ENCODE data around the gene RAC2.

The RAC2 gene

GRCh38 chr22:37275134-37275533 is 31.1 kb upstream of the RAC2 start:
- peak; percentile 11 for DNase-seq (ENCODE audit: low spot score)
- TF ChIP-seq, protein P1, sequence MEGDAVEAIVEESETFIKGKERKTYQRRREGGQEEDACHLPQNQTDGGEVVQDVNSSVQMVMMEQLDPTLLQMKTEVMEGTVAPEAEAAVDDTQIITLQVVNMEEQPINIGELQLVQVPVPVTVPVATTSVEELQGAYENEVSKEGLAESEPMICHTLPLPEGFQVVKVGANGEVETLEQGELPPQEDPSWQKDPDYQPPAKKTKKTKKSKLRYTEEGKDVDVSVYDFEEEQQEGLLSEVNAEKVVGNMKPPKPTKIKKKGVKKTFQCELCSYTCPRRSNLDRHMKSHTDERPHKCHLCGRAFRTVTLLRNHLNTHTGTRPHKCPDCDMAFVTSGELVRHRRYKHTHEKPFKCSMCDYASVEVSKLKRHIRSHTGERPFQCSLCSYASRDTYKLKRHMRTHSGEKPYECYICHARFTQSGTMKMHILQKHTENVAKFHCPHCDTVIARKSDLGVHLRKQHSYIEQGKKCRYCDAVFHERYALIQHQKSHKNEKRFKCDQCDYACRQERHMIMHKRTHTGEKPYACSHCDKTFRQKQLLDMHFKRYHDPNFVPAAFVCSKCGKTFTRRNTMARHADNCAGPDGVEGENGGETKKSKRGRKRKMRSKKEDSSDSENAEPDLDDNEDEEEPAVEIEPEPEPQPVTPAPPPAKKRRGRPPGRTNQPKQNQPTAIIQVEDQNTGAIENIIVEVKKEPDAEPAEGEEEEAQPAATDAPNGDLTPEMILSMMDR (IDR thresholded peaks at IDR 0.05; ENCODE audit: extremely low read depth, missing control alignments): no peak

GRCh38 chr22:37274380-37274862 is 30.4 kb upstream of the RAC2 start:
- DNase-seq (ENCODE audit: low spot score): peak; percentile 63
- TF ChIP-seq, protein P1 (IDR thresholded peaks at IDR 0.05; ENCODE audit: extremely low read depth, missing control alignments): no peak

DNA sequence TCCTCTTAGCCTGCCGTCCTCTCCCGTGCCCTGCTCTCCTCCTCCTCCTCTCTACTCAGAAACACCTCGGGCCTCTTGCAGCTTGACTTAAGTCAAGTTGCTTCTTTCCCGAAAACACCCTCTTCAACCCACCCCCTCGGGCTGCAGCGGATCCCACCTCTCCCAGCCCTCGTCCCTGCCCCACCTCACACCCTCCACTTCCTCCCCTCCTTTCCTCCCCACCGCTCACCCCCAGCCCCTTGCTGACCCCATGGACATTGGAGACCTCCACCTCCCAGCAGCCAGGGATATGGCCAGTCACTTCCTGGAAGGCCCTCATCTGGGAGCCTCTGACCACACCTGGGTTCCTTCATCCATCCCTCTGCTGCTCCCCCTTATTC is 29.8 kb upstream of the RAC2 start:
- DNase-seq (ENCODE audit: low spot score): no peak

GRCh38 chr22:37273126-37273845 is 29.2 kb upstream of the RAC2 start:
- DNase-seq (ENCODE audit: low spot score): peak; percentile 25
- TF ChIP-seq, protein P1 (IDR thresholded peaks at IDR 0.05; ENCODE audit: extremely low read depth, missing control alignments): no peak

More for the DNA sequence above, 29.8 kb upstream of the RAC2 start:
- TF ChIP-seq, protein P1 (IDR thresholded peaks at IDR 0.05; ENCODE audit: extremely low read depth, missing control alignments): no peak

GRCh38 chr22:37270928-37271650 is 27.0 kb upstream of the RAC2 start:
- DNase-seq (ENCODE audit: low spot score): no peak
- TF ChIP-seq, protein P1 (IDR thresholded peaks at IDR 0.05; ENCODE audit: extremely low read depth, missing control alignments): no peak

DNA sequence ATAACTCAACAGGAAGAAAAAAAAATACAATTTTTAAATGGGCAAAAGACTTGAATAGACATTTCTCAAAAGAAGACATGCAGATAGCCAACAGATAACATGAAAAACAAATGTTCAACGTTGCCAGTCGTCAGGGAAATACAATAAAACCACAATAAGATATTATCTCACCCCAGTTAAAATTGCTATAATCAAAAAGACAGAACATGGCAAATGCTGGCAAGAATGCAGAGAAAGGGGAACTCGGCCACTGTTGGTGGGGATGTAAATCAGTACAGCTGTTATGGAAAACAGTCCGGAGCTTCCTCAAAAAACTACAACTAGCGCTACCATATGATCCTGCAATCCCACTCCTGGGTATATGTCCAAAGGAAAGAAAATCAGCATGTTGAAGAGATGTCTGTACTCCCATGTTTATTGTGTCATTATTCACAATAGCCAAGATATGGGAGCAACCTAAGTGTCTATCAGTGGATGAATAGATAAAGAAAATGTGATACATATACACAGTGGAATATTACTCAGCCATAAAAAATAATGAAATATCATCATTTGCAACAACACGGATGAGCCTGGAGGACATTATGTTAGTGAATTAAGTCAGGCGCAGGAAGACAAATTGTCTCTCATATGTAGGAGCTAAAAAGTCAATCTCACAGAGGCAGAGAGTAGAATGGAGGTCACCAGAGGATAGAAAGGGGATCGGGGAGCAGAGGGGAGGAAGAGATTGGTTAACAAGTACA is 26.0 kb upstream of the RAC2 start:
- TF ChIP-seq, protein P1 (IDR thresholded peaks at IDR 0.05; ENCODE audit: extremely low read depth, missing control alignments): no peak
- DNase-seq (ENCODE audit: low spot score): no peak

Measured in GM20000 (cell line).